ENCODE measurements around the gene SEC61A1.

The SEC61A1 gene

DNA sequence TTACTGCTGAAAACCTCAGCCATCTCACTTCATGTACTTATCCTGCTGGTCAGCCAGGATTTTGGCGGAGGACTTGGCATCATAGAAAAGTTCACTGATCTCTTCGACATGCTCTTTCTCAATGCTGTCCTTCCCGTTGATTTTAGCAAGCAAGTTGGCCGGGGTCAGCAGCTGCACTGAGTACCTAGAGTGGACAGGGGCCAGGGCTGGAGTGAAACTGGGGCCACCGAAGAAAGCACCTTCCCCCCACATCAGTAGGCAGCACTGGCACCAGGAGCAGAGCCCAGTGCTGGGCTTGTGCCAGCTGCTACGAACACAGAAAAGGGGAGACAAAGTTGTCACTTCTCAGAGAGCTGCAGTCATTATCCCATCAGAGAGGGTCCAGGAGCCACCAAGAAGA, 29.0 kb downstream of the SEC61A1 start:
- no peaks in the 10 kb centered on the region; the same call in 1 of the 2 replicates for H3K36me3 ChIP-seq (ENCODE audit: insufficient read depth)
- no peak overlapping the region for H3K4me2 ChIP-seq
- no peaks in the 10 kb centered on the region for H4K20me1 ChIP-seq (ENCODE audit: insufficient read depth)
- H2AFZ ChIP-seq (ENCODE audit: low read depth) = no peak overlapping the region
- no peak overlapping the region for H3K4me3 ChIP-seq (IDR thresholded peaks at IDR 0.05; ENCODE audit: insufficient read depth, low read depth, low read length)
- peaks cover 7% of the 10 kb centered on the region for H3K4me1 ChIP-seq (ENCODE audit: low read depth, poor library complexity, severe bottlenecking)
- TF ChIP-seq, protein P1, sequence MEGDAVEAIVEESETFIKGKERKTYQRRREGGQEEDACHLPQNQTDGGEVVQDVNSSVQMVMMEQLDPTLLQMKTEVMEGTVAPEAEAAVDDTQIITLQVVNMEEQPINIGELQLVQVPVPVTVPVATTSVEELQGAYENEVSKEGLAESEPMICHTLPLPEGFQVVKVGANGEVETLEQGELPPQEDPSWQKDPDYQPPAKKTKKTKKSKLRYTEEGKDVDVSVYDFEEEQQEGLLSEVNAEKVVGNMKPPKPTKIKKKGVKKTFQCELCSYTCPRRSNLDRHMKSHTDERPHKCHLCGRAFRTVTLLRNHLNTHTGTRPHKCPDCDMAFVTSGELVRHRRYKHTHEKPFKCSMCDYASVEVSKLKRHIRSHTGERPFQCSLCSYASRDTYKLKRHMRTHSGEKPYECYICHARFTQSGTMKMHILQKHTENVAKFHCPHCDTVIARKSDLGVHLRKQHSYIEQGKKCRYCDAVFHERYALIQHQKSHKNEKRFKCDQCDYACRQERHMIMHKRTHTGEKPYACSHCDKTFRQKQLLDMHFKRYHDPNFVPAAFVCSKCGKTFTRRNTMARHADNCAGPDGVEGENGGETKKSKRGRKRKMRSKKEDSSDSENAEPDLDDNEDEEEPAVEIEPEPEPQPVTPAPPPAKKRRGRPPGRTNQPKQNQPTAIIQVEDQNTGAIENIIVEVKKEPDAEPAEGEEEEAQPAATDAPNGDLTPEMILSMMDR (conservative IDR thresholded peaks at IDR 0.05; ENCODE audit: low read depth, low read length) = no peak
- H3K79me2 ChIP-seq (ENCODE audit: insufficient read depth, low read depth) = no peaks in the 10 kb centered on the region
- no peaks in the 10 kb centered on the region for H3K27me3 ChIP-seq (ENCODE audit: insufficient read depth, low read depth)
- no peak overlapping the region for H3K9ac ChIP-seq
- H3K27ac ChIP-seq = no peak overlapping the region

DNA sequence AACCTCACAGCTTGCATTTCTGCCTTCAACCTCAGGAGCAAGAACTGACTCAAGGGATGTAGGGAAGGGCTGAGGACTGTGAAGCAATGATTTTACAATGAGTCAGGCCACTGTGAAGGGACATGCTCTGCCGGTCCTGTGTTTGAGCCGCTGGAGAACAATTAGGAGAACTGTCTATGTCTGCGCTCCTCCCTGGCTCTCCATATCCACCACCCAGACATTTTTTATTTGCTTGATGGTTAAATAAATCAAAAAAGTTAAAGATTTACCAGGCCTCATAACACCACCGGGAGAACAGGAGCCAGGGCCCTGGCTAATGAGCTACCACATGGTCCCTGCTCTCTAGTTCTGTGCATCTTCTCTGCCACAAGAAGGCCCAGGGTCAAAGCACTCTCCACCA, 29.6 kb downstream of the SEC61A1 start:
- Histone ChIP-seq H3K4me1 (ENCODE audit: low read depth, poor library complexity, severe bottlenecking) (peaks cover 7% of the 10 kb centered on the region), H3K36me3 (ENCODE audit: insufficient read depth) (no peaks in the 10 kb centered on the region; the same call in 1 of the 2 replicates), H3K27me3 (ENCODE audit: insufficient read depth, low read depth) (no peaks in the 10 kb centered on the region), H3K79me2 (ENCODE audit: insufficient read depth, low read depth) (no peaks in the 10 kb centered on the region), H3K4me3 (IDR thresholded peaks at IDR 0.05; ENCODE audit: insufficient read depth, low read depth, low read length) (no peak overlapping the region), H3K9ac (no peak overlapping the region), H2AFZ (ENCODE audit: low read depth) (no peak overlapping the region), H3K27ac (no peak overlapping the region), H3K4me2 (no peak overlapping the region), H4K20me1 (ENCODE audit: insufficient read depth) (no peaks in the 10 kb centered on the region)
- TF ChIP-seq, protein P1 (conservative IDR thresholded peaks at IDR 0.05; ENCODE audit: low read depth, low read length) = no peak

- no peak overlapping the region for H3K9ac ChIP-seq
- H2AFZ ChIP-seq (ENCODE audit: low read depth) = no peak overlapping the region
- H3K79me2 ChIP-seq (ENCODE audit: insufficient read depth, low read depth) = no peaks in the 10 kb centered on the region
- H3K27ac ChIP-seq = no peak overlapping the region
- no peak overlapping the region for H3K4me2 ChIP-seq
- TF ChIP-seq, protein P1 (conservative IDR thresholded peaks at IDR 0.05; ENCODE audit: low read depth, low read length) = no peak
- no peak overlapping the region for H3K4me3 ChIP-seq (IDR thresholded peaks at IDR 0.05; ENCODE audit: insufficient read depth, low read depth, low read length)
- peaks cover 7% of the 10 kb centered on the region for H3K4me1 ChIP-seq (ENCODE audit: low read depth, poor library complexity, severe bottlenecking)
- H4K20me1 ChIP-seq (ENCODE audit: insufficient read depth) = no peaks in the 10 kb centered on the region
- H3K36me3 ChIP-seq (ENCODE audit: insufficient read depth) = no peaks in the 10 kb centered on the region; the same call in 1 of the 2 replicates
- H3K27me3 ChIP-seq (ENCODE audit: insufficient read depth, low read depth) = no peaks in the 10 kb centered on the region
Observed at GRCh38 chr3:128082546-128082945, 30.3 kb downstream of the SEC61A1 start.

DNA sequence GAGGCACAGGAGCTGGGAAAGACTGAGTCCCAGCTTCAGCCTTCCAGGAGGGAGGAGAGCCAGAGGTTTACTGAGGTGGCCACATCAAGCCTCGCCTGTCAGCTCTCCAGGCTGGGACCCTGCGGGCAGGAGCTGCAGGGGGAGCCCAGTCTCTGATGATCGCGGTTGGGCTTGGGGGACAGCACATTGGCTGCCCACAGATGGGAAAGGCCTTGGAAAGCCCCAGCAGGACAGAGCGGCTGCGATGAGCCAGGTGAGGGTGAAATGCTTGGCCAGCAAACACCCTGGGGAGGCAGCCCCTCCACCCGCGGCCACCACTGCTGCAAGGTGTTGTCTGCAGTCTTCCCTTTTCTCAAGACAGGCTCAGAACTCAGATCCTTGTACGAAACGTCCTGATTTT, 31.2 kb downstream of the SEC61A1 start:
- Histone ChIP-seq H3K36me3 (ENCODE audit: insufficient read depth) (no peaks in the 10 kb centered on the region; the same call in 1 of the 2 replicates), H3K27ac (no peak overlapping the region), H3K4me3 (IDR thresholded peaks at IDR 0.05; ENCODE audit: insufficient read depth, low read depth, low read length) (no peak overlapping the region), H3K27me3 (ENCODE audit: insufficient read depth, low read depth) (no peaks in the 10 kb centered on the region), H4K20me1 (ENCODE audit: insufficient read depth) (no peaks in the 10 kb centered on the region), H3K9ac (no peak overlapping the region), H3K4me2 (no peak overlapping the region), H3K4me1 (ENCODE audit: low read depth, poor library complexity, severe bottlenecking) (peaks cover 7% of the 10 kb centered on the region), H2AFZ (ENCODE audit: low read depth) (no peak overlapping the region), H3K79me2 (ENCODE audit: insufficient read depth, low read depth) (no peaks in the 10 kb centered on the region)
- TF ChIP-seq, protein P1 (conservative IDR thresholded peaks at IDR 0.05; ENCODE audit: low read depth, low read length) = no peak

Measured in KMS-11 (cell line).